Measurements from ENCODE around the gene ERC1. TPM values are rescaled to one million over a fixed set of nuclear protein-coding genes. Genes with fewer than 3 reads are reported as not detected.
"Not testable (repeated sequence)": the region's sequence is repeated elsewhere in the genome, so short reads cannot be mapped to it uniquely, and the experiment has no call there.

ERC1 gene
- total RNA-seq, 6 experiments from 2014 or later = 44.1 to 48.9 (median 47.9) TPM

GRCh38 chr12:1252758-1253157 lies 261.7 kb downstream of the ERC1 start:
- peaks cover 30% of the 10 kb centered on the region for H3K4me1 Mint-ChIP-seq (ENCODE audit: low read depth)

GRCh38 chr12:1255125-1255524 lies 264.1 kb downstream of the ERC1 start:
- H3K9me3 Mint-ChIP-seq; H3K4me3 Mint-ChIP-seq; H3K36me3 Mint-ChIP-seq (ENCODE audit: low read depth); DNase-seq; H3K27ac Mint-ChIP-seq; H3K27me3 Mint-ChIP-seq (ENCODE audit: insufficient read depth): not testable (repeated sequence)
- H3K4me1 Mint-ChIP-seq (ENCODE audit: low read depth) = peaks cover 25% of the 10 kb centered on the region

More at GRCh38 chr12:1252758-1253157, 261.7 kb downstream of the ERC1 start:
- DNase-seq = no peak
- Mint-ChIP-seq H3K9me3 (no peaks in the 10 kb centered on the region), H3K27me3 (ENCODE audit: insufficient read depth) (no peaks in the 10 kb centered on the region), H3K36me3 (ENCODE audit: low read depth) (no peaks in the 10 kb centered on the region), H3K27ac (no peak overlapping the region), H3K4me3 (no peak overlapping the region)
- no peak for TF ChIP-seq CTCF (IDR thresholded peaks at IDR 0.05)

- H3K4me3 Mint-ChIP-seq; H3K27me3 Mint-ChIP-seq (ENCODE audit: insufficient read depth); DNase-seq; H3K9me3 Mint-ChIP-seq; H3K27ac Mint-ChIP-seq: not testable (repeated sequence)
- Mint-ChIP-seq H3K4me1 (ENCODE audit: low read depth) (peaks cover 21% of the 10 kb centered on the region), H3K36me3 (ENCODE audit: low read depth) (peaks cover 13% of the 10 kb centered on the region; the same call in 1 of the 2 replicates)
Observed at GRCh38 chr12:1255854-1256253, 264.8 kb downstream of the ERC1 start.

GRCh38 chr12:1256285-1256684 lies 265.3 kb downstream of the ERC1 start:
- H3K36me3 Mint-ChIP-seq (ENCODE audit: low read depth) = peaks cover 16% of the 10 kb centered on the region; the same call in 1 of the 2 replicates
- no peaks in the 10 kb centered on the region for H3K27me3 Mint-ChIP-seq (ENCODE audit: insufficient read depth)
- H3K4me1 Mint-ChIP-seq (ENCODE audit: low read depth) = peaks cover 18% of the 10 kb centered on the region
- no peak for DNase-seq
- no peak overlapping the region for H3K27ac Mint-ChIP-seq
- peaks cover 3% of the 10 kb centered on the region; the same call in 1 of the 2 replicates for H3K9me3 Mint-ChIP-seq
- H3K4me3 Mint-ChIP-seq = no peak overlapping the region
- TF ChIP-seq CTCF (IDR thresholded peaks at IDR 0.05) = no peak

- no peaks in the 10 kb centered on the region for H3K27me3 Mint-ChIP-seq (ENCODE audit: insufficient read depth)
- peaks cover 19% of the 10 kb centered on the region; the same call in 1 of the 2 replicates for H3K36me3 Mint-ChIP-seq (ENCODE audit: low read depth)
- TF ChIP-seq CTCF (IDR thresholded peaks at IDR 0.05) = no peak
- DNase-seq = no peak
- H3K4me3 Mint-ChIP-seq = no peak overlapping the region
- H3K4me1 Mint-ChIP-seq (ENCODE audit: low read depth) = peaks cover 19% of the 10 kb centered on the region
- H3K9me3 Mint-ChIP-seq = peaks cover 3% of the 10 kb centered on the region; the same call in 1 of the 2 replicates
- H3K27ac Mint-ChIP-seq = no peak overlapping the region
Observed at GRCh38 chr12:1256991-1257390, 266.0 kb downstream of the ERC1 start.

GRCh38 chr12:1262011-1262410 lies 271.0 kb downstream of the ERC1 start:
- Mint-ChIP-seq H3K4me3 (no peak overlapping the region), H3K9me3 (peaks cover 3% of the 10 kb centered on the region; the same call in 1 of the 2 replicates), H3K4me1 (ENCODE audit: low read depth) (peaks cover 16% of the 10 kb centered on the region)

More at GRCh38 chr12:1262011-1262410, 271.0 kb downstream of the ERC1 start:
- TF ChIP-seq CTCF (IDR thresholded peaks at IDR 0.05) = no peak
- H3K36me3 Mint-ChIP-seq (ENCODE audit: low read depth) = peaks cover 30% of the 10 kb centered on the region; the same call in 1 of the 2 replicates
- no peaks in the 10 kb centered on the region for H3K27me3 Mint-ChIP-seq (ENCODE audit: insufficient read depth)
- no peak overlapping the region for H3K27ac Mint-ChIP-seq
- no peak for DNase-seq

Data from HFFc6 (cell line).